T-cell (primary cell): ENCODE data around the gene TRPM3. TPM values are rescaled to one million over a fixed set of nuclear protein-coding genes. Genes with fewer than 3 reads are reported as not detected.

ENCODE experiments used
- ATAC-seq, 4 experiments: fragments of 200-7000 bp in 3 of 4; fragments of 150-1000 bp in 1 of 4; cut with Tn5 transposase; replicated peaks in 1 of 4; 1 replicate in 3 of 4; 2 replicates in 1 of 4; pipeline ENCODE4 v1.10.0; 2021; ENCODE audit warnings: moderate library complexity in 3 of 4, mild to moderate bottlenecking in 2 of 4, moderate number of reproducible peaks in 1 of 4
- CTCF ChIA-PET, 2 donors: fragments of 300-600 bp; sonication (Branson Sonifier 250); formaldehyde crosslinking; loops; one replicate each; lab custom pipeline; 2022; ENCODE audit warnings: antibody characterized with exemption in 2 of 2; lab: Charles Lee
- POLR2A ChIA-PET, 2 donors: fragments of 300-600 bp; sonication (Branson Sonifier 250); formaldehyde crosslinking; loops; one replicate each; lab custom pipeline; 2022; ENCODE audit warnings: antibody characterized with exemption in 2 of 2; lab: Charles Lee
- DNase-seq, 35 experiments: peaks; one replicate each; pipeline versions ENCODE4 v3.0.0 to v3.0.0-alpha.2; 2013 to 2023
- H3K27ac ChIP-seq: one replicate; pipeline ENCODE4 v1.5.1; 2013; ENCODE audit warnings: low read length
- H3K27me3 ChIP-seq, 2 experiments: replicated peaks in 1 of 2; 1 replicate in 1 of 2; 2 replicates in 1 of 2; pipeline versions ENCODE4 v1.6.1 to v1.7.0; 2013; ENCODE audit warnings: low read length in 1 of 2, mixed read lengths in 1 of 2; ENCODE audit not compliant: control insufficient read depth in 2 of 2, insufficient read depth in 2 of 2; ENCODE audit errors: extremely low read depth in 1 of 2
- H3K36me3 ChIP-seq, 2 donors: 1 replicate in 1 of 2; 2 replicates in 1 of 2; pipeline versions ENCODE4 v1.6.1 to v1.7.0; 2013; ENCODE audit warnings: low read length in 1 of 2; ENCODE audit not compliant: control insufficient read depth in 2 of 2, insufficient read depth in 1 of 2; ENCODE audit errors: extremely low read depth in 1 of 2
- H3K4me1 ChIP-seq, 2 experiments: 1 replicate in 1 of 2; 2 replicates in 1 of 2; pipeline versions ENCODE4 v1.6.1 to v1.7.0; 2013; ENCODE audit warnings: low read length in 2 of 2, mixed read lengths in 1 of 2; ENCODE audit not compliant: insufficient read depth in 2 of 2, control insufficient read depth in 1 of 2; ENCODE audit errors: extremely low read depth in 1 of 2
- H3K4me3 ChIP-seq, 2 donors: 1 replicate in 1 of 2; 2 replicates in 1 of 2; pipeline versions ENCODE4 v1.5.1 to v1.7.0; 2013; ENCODE audit warnings: mild to moderate bottlenecking in 2 of 2, low read length in 1 of 2, moderate library complexity in 1 of 2; ENCODE audit not compliant: control insufficient read depth in 1 of 2; ENCODE audit errors: extremely low read depth in 1 of 2
- H3K9me3 ChIP-seq: 2 replicates; pipeline ENCODE4 v1.7.0; 2013
- H3K27ac Mint-ChIP-seq, 2 donors: one replicate each; pipeline ENCODE4 v1.8.0; 2020 to 2021; ENCODE audit warnings: mild to moderate bottlenecking in 2 of 2, mixed read lengths in 2 of 2
- H3K27me3 Mint-ChIP-seq, 2 donors: one replicate each; pipeline ENCODE4 v1.8.0; 2021 to 2022; ENCODE audit warnings: mixed read lengths in 2 of 2
- H3K36me3 Mint-ChIP-seq: one replicate; pipeline ENCODE4 v1.8.0; 2021; ENCODE audit warnings: mixed read lengths
- H3K4me1 Mint-ChIP-seq, 3 donors: one replicate each; pipeline ENCODE4 v1.8.0; 2020 to 2022; ENCODE audit warnings: mixed read lengths in 3 of 3, mild to moderate bottlenecking in 1 of 3
- H3K4me3 Mint-ChIP-seq, 3 donors: one replicate each; pipeline ENCODE4 v1.8.0; 2020 to 2022; ENCODE audit warnings: mild to moderate bottlenecking in 3 of 3, mixed read lengths in 3 of 3, moderate library complexity in 3 of 3
- H3K9me3 Mint-ChIP-seq, 3 donors: one replicate each; pipeline ENCODE4 v1.8.0; 2020 to 2022; ENCODE audit warnings: mixed read lengths in 3 of 3
- WGBS: methylation state at CpG from one replicate; pipeline ENCODE4 v1.1.5; 2013; ENCODE audit warnings: missing lambda C conversion rate; ENCODE audit not compliant: insufficient coverage; 5-methylcytosine and 5-hydroxymethylcytosine counted together
- total RNA-seq, 35 experiments: library from RNA in 6 of 35; stranded (reverse) in 6 of 35; fragments of 120-200 nt in 1 of 35; gene quantifications; one replicate each; pipeline versions ENCODE4 v1.2.1 to v1.2.4 and lab custom pipeline; 2013 to 2026

TRPM3 gene
- total RNA-seq, 5 donors from 2014 or later (not counting 1 experiment from before 2014, with no cell fraction given) = not detected

- Mint-ChIP-seq H3K9me3 (no peaks in the 10 kb centered on the region), H3K4me3 (no peak overlapping the region), H3K27me3 (peaks cover 0 to 7% of the 10 kb centered on the region in 2 donors), H3K4me1 (no peaks in the 10 kb centered on the region), H3K27ac (no peak overlapping the region), H3K36me3 (no peaks in the 10 kb centered on the region)
- Histone ChIP-seq H3K4me3 (no peak overlapping the region), H3K36me3 (no peaks in the 10 kb centered on the region), H3K27ac (no peak overlapping the region), H3K27me3 (no peaks in the 10 kb centered on the region), H3K4me1 (no peaks in the 10 kb centered on the region), H3K9me3 (no peaks in the 10 kb centered on the region)
- 80% methylated on average over 1 of the region's 5 CpGs for WGBS
- DNase-seq (no peak), ATAC-seq (no peak)
- ChIA-PET POLR2A (no interaction called here), CTCF (no interaction called here)
Observed at GRCh38 chr9:70829591-70830265, 291.7 kb downstream of the TRPM3 start.

GRCh38 chr9:70826562-70826961, 294.9 kb downstream of the TRPM3 start:
- Mint-ChIP-seq H3K36me3 (no peaks in the 10 kb centered on the region), H3K4me3 (no peak overlapping the region), H3K27ac (no peak overlapping the region), H3K27me3 (peaks cover 0 to 4% of the 10 kb centered on the region in 2 donors), H3K4me1 (no peaks in the 10 kb centered on the region), H3K9me3 (no peaks in the 10 kb centered on the region)
- CTCF ChIA-PET = no interaction called here
- no CpG with 5 or more reads among the region's 3 CpGs for WGBS
- ATAC-seq = no peak
- no peaks in the 10 kb centered on the region for H3K36me3 ChIP-seq
- H3K9me3 ChIP-seq = no peaks in the 10 kb centered on the region
- no peaks in the 10 kb centered on the region for H3K27me3 ChIP-seq
- POLR2A ChIA-PET = no interaction called here
- no peak overlapping the region for H3K27ac ChIP-seq
- DNase-seq = no peak
- H3K4me1 ChIP-seq = no peaks in the 10 kb centered on the region
- H3K4me3 ChIP-seq = no peak overlapping the region

GRCh38 chr9:70823284-70823683, 298.1 kb downstream of the TRPM3 start:
- no peaks in the 10 kb centered on the region for H3K27me3 ChIP-seq
- ChIA-PET POLR2A (no interaction called here), CTCF (no interaction called here)
- peaks cover 0 to 4% of the 10 kb centered on the region in 2 donors for H3K27me3 Mint-ChIP-seq
- H3K36me3 ChIP-seq = no peaks in the 10 kb centered on the region
- no peaks in the 10 kb centered on the region for H3K9me3 ChIP-seq
- H3K4me3 Mint-ChIP-seq = no peak overlapping the region
- H3K36me3 Mint-ChIP-seq = no peaks in the 10 kb centered on the region
- H3K4me1 ChIP-seq = no peaks in the 10 kb centered on the region
- H3K27ac ChIP-seq = no peak overlapping the region
- H3K27ac Mint-ChIP-seq = no peak overlapping the region
- H3K9me3 Mint-ChIP-seq = no peaks in the 10 kb centered on the region
- no peak overlapping the region for H3K4me3 ChIP-seq
- no peak for DNase-seq
- H3K4me1 Mint-ChIP-seq = no peaks in the 10 kb centered on the region
- ATAC-seq = no peak
- 76% methylated on average over 3 of the region's 7 CpGs for WGBS

GRCh38 chr9:70817311-70817710, 304.1 kb downstream of the TRPM3 start:
- no peak for DNase-seq
- Mint-ChIP-seq H3K4me1 (no peaks in the 10 kb centered on the region), H3K9me3 (peaks cover 0 to 8% (median 7%) of the 10 kb centered on the region in 3 donors), H3K27ac (no peak overlapping the region), H3K27me3 (peaks cover 0 to 12% of the 10 kb centered on the region in 2 donors), H3K4me3 (no peak overlapping the region), H3K36me3 (no peaks in the 10 kb centered on the region)
- H3K9me3 ChIP-seq = no peaks in the 10 kb centered on the region
- no peak overlapping the region for H3K4me3 ChIP-seq
- ChIA-PET POLR2A (no interaction called here), CTCF (no interaction called here)
- ATAC-seq = no peak
- H3K4me1 ChIP-seq = no peaks in the 10 kb centered on the region
- no CpG with 5 or more reads among the region's 3 CpGs for WGBS
- H3K36me3 ChIP-seq = no peaks in the 10 kb centered on the region
- no peak overlapping the region for H3K27ac ChIP-seq
- no peaks in the 10 kb centered on the region for H3K27me3 ChIP-seq

GRCh38 chr9:70816891-70817290, 304.5 kb downstream of the TRPM3 start:
- POLR2A ChIA-PET = no interaction called here
- Mint-ChIP-seq H3K9me3 (peaks cover 0 to 8% (median 7%) of the 10 kb centered on the region in 3 donors), H3K4me1 (no peaks in the 10 kb centered on the region), H3K27ac (no peak overlapping the region), H3K27me3 (peaks cover 0 to 12% of the 10 kb centered on the region in 2 donors), H3K4me3 (no peak overlapping the region), H3K36me3 (no peaks in the 10 kb centered on the region)
- Histone ChIP-seq H3K27ac (no peak overlapping the region), H3K36me3 (no peaks in the 10 kb centered on the region), H3K4me3 (no peak overlapping the region), H3K9me3 (no peaks in the 10 kb centered on the region), H3K4me1 (no peaks in the 10 kb centered on the region), H3K27me3 (no peaks in the 10 kb centered on the region)
- 20% methylated on average over 1 of the region's 2 CpGs for WGBS
- no peak for ATAC-seq
- CTCF ChIA-PET = no interaction called here
- DNase-seq = no peak

GRCh38 chr9:70816316-70816715, 305.1 kb downstream of the TRPM3 start:
- ChIA-PET CTCF (no interaction called here), POLR2A (no interaction called here)
- no peak for ATAC-seq
- no peak for DNase-seq
- H3K36me3 ChIP-seq = no peaks in the 10 kb centered on the region
- H3K27me3 ChIP-seq = no peaks in the 10 kb centered on the region
- no peak overlapping the region for H3K27ac ChIP-seq
- Mint-ChIP-seq H3K9me3 (peaks cover 0 to 8% (median 7%) of the 10 kb centered on the region in 3 donors), H3K4me1 (no peaks in the 10 kb centered on the region), H3K36me3 (no peaks in the 10 kb centered on the region), H3K27me3 (peaks cover 1 to 12% of the 10 kb centered on the region in 2 donors), H3K4me3 (no peak overlapping the region), H3K27ac (no peak overlapping the region)
- no peak overlapping the region for H3K4me3 ChIP-seq
- no peaks in the 10 kb centered on the region for H3K9me3 ChIP-seq
- no peaks in the 10 kb centered on the region for H3K4me1 ChIP-seq
- no CpG with 5 or more reads among the region's 1 CpG for WGBS
